K562 (cell line): Measurements from ENCODE around the gene HSD17B3. TPM values are rescaled to one million over a fixed set of nuclear protein-coding genes. Genes with fewer than 3 reads are reported as not detected.

Experiments used
- ATAC-seq: fragments of 200-7000 bp; cut with Tn5 transposase; 3 replicates; pipeline ENCODE4 v1.9.1; 2020; ENCODE audit warnings: moderate library complexity
- BruUV-seq: library from RNA; stranded (reverse); fragments of 400-500 nt; replicated peaks from 2 replicates; lab custom pipeline; 2021; lab: Mats Ljungman, UMichigan
- CTCF ChIA-PET: fragments of 300-600 bp; formaldehyde crosslinking; extraction: SDS; loops from one replicate; lab custom pipeline; 2021; ENCODE audit warnings: low intra/inter-chr PET ratio; lab: Yijun Ruan, JAX
- POLR2A ChIA-PET: fragments of 300-600, 350-650 bp; sonication (Branson Sonifier 250); formaldehyde crosslinking; extraction: SDS; loops from one replicate; lab custom pipeline; 2021; ENCODE audit warnings: antibody characterized with exemption, inconsistent platforms; lab: Yijun Ruan, JAX
- DNase-seq, 4 experiments: peaks; one replicate each; pipeline versions ENCODE4 v3.0.0 to v3.0.0-alpha.2; 2011 to 2018; ENCODE audit warnings: low spot score in 3 of 4, mixed read lengths in 3 of 4; ENCODE audit errors: extremely low read depth in 1 of 4
- FAIRE-seq: peaks from 2 replicates; lab custom pipeline; 2011; peaks lifted over from hg19 to GRCh38; lab: Jason Lieb, UNC
- H2AFZ ChIP-seq: 2 replicates; pipeline ENCODE4 v1.6.0; 2011; ENCODE audit warnings: low read depth, low read length, control low read depth, inconsistent platforms
- H3K27ac ChIP-seq: fragments of 200-600 bp; 3 replicates; pipeline ENCODE4 v1.8.0; 2011; ENCODE audit warnings: low read depth, mild to moderate bottlenecking, control low read depth, inconsistent platforms, low read length, moderate library complexity, mixed read lengths; ENCODE audit errors: extremely low read depth
- H3K27me3 ChIP-seq, 2 experiments: fragments of 300-600 bp in 1 of 2; 2 replicates in 1 of 2; 3 replicates in 1 of 2; pipeline versions ENCODE4 v1.6.0 to v1.8.0; 2011; ENCODE audit warnings: inconsistent platforms in 2 of 2, low read length in 2 of 2, mild to moderate bottlenecking in 1 of 2, mixed read lengths in 1 of 2, moderate library complexity in 1 of 2; ENCODE audit not compliant: control insufficient read depth in 2 of 2, insufficient read depth in 2 of 2
- H3K36me3 ChIP-seq: fragments of 300-600 bp; 3 replicates; pipeline ENCODE4 v1.8.0; 2011; ENCODE audit warnings: mild to moderate bottlenecking, low read length, inconsistent platforms; ENCODE audit not compliant: control insufficient read depth, insufficient read depth
- H3K4me1 ChIP-seq, 2 experiments: fragments of 200-600 bp in 1 of 2; replicated peaks in 1 of 2; 2 replicates in 1 of 2; 3 replicates in 1 of 2; pipeline versions ENCODE4 v1.5.1 to v1.8.0; 2011; ENCODE audit warnings: inconsistent platforms in 2 of 2, low read length in 2 of 2, mild to moderate bottlenecking in 1 of 2, mixed read lengths in 1 of 2, moderate library complexity in 1 of 2; ENCODE audit not compliant: control insufficient read depth in 2 of 2, insufficient read depth in 2 of 2
- H3K4me2 ChIP-seq: 2 replicates; pipeline ENCODE4 v1.6.1; 2011; ENCODE audit warnings: low read length, control low read depth, inconsistent platforms, mixed read lengths; ENCODE audit not compliant: insufficient read depth
- H3K4me3 ChIP-seq: fragments of 200-600 bp; sonication (generic), shearing (Covaris generic); 2 replicates; pipeline ENCODE4 v1.5.1; 2016; ENCODE audit warnings: control low read depth, inconsistent platforms
- H3K79me2 ChIP-seq: fragments of 200-600 bp; 3 replicates; pipeline ENCODE4 v1.8.0; 2011; ENCODE audit warnings: low read length, inconsistent platforms; ENCODE audit not compliant: control insufficient read depth, insufficient read depth
- H3K9ac ChIP-seq, 2 experiments: 2 replicates each; pipeline versions ENCODE4 v1.6.0 to v1.6.1; 2011; ENCODE audit warnings: low read depth in 2 of 2, low read length in 2 of 2, control low read depth in 1 of 2, inconsistent platforms in 1 of 2, mild to moderate bottlenecking in 1 of 2, mixed read lengths in 1 of 2; ENCODE audit not compliant: insufficient read depth in 1 of 2
- H3K9me1 ChIP-seq: one replicate; pipeline ENCODE4 v1.6.0; 2011; ENCODE audit warnings: inconsistent platforms, mild to moderate bottlenecking, low read length, moderate library complexity; ENCODE audit not compliant: control insufficient read depth, insufficient read depth
- H3K9me3 ChIP-seq: replicated peaks from 2 replicates; pipeline ENCODE4 v1.5.1; 2011; ENCODE audit warnings: low read depth, low read length, inconsistent platforms; ENCODE audit not compliant: control insufficient read depth, insufficient read depth
- H4K20me1 ChIP-seq: replicated peaks from 2 replicates; pipeline ENCODE4 v1.6.1; 2011; ENCODE audit warnings: low read length, inconsistent platforms, mixed read lengths; ENCODE audit not compliant: control insufficient read depth, insufficient read depth
- RBM39 ChIP-seq: fragments of 200-400 bp; formaldehyde crosslinking; optimal IDR thresholded peaks from 2 replicates; pipeline ENCODE3; 2018; ENCODE audit warnings: low read depth, low read length
- TAF15 ChIP-seq: fragments of 200-400 bp; formaldehyde crosslinking; IDR thresholded peaks from 2 replicates; pipeline ENCODE4 v1.6.1; 2017; ENCODE audit warnings: mild to moderate bottlenecking, low read depth, low read length, moderate library complexity
- ZNF507 ChIP-seq: conservative IDR thresholded peaks from 2 replicates; pipeline ENCODE4 v1.6.1; 2017; ENCODE audit warnings: missing genetic modification characterization, missing compliant biosample characterization
- ZNF583 ChIP-seq: fragments of 250-450 bp; sonication (Bioruptor Pico); IDR thresholded peaks from 2 replicates; pipeline ENCODE4 v1.4.0; 2020
- WGBS: fragments of 100-300 bp; shearing (Covaris generic); methylation state at CpG from one replicate; pipeline ENCODE4 v1.1.6; 2016; ENCODE audit warnings: low coverage, mixed read lengths; ENCODE audit not compliant: insufficient coverage; ENCODE audit errors: missing lambda C conversion rate; 5-methylcytosine and 5-hydroxymethylcytosine counted together
- in situ Hi-C: fragments of 300-500 bp; cut with MboI; formaldehyde crosslinking; loops from 4 replicates; pipeline ENCODE4 v1.15.0; 2018; ENCODE audit warnings: inconsistent platforms, mixed read lengths
- intact Hi-C: fragments of 100-400 bp; cut with micrococcal nuclease; formaldehyde crosslinking; loops from 2 replicates; pipeline ENCODE4 v1.14.2; 2022
- polyA plus RNA-seq, 8 experiments: library from polyadenylated mRNA; depleted of rRNA in 4 of 8; stranded (reverse) in 5 of 8; unstranded in 3 of 8; fragments of >200 nt; fragmentation: Nextera tagmentation in 2 of 8; fragmentation: Illumina TruSeq in 1 of 8; extraction: Ambion mirVana in 2 of 8; extraction: Trizol in 1 of 8; gene quantifications; 2 replicates each; pipeline versions ENCODE4 v1.2.1 to v1.2.3, GENCODE V29; 2011 to 2014; ENCODE audit warnings: inconsistent platforms in 1 of 8, missing spikeins in 1 of 8
- small RNA-seq: library from RNA; depleted of rRNA; stranded (forward); fragments of <200 nt; gene quantifications from one replicate; pipeline ENCODE3, GENCODE V24; 2014
- total RNA-seq, 7 experiments: library from RNA; depleted of rRNA in 6 of 7; stranded (reverse); fragments of >200 nt in 6 of 7; fragmentation: Illumina TruSeq in 2 of 7; extraction: Trizol in 2 of 7; gene quantifications; 2 replicates each; pipeline versions ENCODE4 v1.2.1 to v1.2.3, GENCODE V29; 2011 to 2021; ENCODE audit warnings: low replicate concordance in 1 of 7
- TF ChIP-seq, protein P1 (sequence below): sonication (generic); formaldehyde crosslinking; IDR thresholded peaks from 2 replicates; pipeline ENCODE4 v1.8.0; 2022; ENCODE audit warnings: mild to moderate bottlenecking, missing genetic modification reagents, borderline replicate concordance
- TF ChIP-seq, protein P2 (sequence below): fragments of 450-650 bp; formaldehyde crosslinking; IDR thresholded peaks from 2 replicates; pipeline ENCODE4 v1.4.0; 2020; ENCODE audit warnings: mild to moderate bottlenecking

The HSD17B3 gene
- total and polyA plus RNA-seq, 9 of the 15 experiments (the other 6 are each of a cell fraction or from before 2014, with no cell fraction given), result not detected

DNA sequence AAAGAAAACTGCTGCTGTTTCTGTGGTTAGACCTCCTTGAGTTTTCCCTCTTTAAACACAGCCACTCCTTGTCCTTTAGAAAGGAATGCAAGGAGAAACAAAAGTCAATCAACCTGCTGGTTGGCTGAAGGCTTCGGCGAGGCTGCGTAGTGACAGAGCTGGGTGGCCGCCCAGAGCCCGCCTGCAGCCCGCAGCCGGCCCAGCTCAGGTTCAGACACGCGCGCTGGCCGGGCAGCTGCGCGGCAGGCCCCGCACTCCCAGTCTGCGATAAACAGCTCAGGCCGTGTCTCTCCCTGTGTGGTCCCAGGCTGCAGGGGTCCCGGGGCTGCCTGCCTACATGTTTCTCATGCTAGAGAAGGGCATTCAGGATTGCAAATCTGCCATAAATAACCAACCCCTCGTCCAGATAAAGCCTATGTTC, 115.4 kb downstream of the HSD17B3 start (continued):
- no peak for TF ChIP-seq RBM39
- no peak for TF ChIP-seq ZNF583
- TF ChIP-seq, protein P1, sequence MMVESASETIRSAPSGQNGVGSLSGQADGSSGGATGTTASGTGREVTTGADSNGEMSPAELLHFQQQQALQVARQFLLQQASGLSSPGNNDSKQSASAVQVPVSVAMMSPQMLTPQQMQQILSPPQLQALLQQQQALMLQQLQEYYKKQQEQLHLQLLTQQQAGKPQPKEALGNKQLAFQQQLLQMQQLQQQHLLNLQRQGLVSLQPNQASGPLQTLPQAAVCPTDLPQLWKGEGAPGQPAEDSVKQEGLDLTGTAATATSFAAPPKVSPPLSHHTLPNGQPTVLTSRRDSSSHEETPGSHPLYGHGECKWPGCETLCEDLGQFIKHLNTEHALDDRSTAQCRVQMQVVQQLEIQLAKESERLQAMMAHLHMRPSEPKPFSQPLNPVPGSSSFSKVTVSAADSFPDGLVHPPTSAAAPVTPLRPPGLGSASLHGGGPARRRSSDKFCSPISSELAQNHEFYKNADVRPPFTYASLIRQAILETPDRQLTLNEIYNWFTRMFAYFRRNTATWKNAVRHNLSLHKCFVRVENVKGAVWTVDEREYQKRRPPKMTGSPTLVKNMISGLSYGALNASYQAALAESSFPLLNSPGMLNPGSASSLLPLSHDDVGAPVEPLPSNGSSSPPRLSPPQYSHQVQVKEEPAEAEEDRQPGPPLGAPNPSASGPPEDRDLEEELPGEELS (CRISPR knock-in tag), result no peak
- TF ChIP-seq, protein P2, sequence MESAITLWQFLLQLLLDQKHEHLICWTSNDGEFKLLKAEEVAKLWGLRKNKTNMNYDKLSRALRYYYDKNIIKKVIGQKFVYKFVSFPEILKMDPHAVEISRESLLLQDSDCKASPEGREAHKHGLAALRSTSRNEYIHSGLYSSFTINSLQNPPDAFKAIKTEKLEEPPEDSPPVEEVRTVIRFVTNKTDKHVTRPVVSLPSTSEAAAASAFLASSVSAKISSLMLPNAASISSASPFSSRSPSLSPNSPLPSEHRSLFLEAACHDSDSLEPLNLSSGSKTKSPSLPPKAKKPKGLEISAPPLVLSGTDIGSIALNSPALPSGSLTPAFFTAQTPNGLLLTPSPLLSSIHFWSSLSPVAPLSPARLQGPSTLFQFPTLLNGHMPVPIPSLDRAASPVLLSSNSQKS (CRISPR knock-in tag), result no peak

DNA sequence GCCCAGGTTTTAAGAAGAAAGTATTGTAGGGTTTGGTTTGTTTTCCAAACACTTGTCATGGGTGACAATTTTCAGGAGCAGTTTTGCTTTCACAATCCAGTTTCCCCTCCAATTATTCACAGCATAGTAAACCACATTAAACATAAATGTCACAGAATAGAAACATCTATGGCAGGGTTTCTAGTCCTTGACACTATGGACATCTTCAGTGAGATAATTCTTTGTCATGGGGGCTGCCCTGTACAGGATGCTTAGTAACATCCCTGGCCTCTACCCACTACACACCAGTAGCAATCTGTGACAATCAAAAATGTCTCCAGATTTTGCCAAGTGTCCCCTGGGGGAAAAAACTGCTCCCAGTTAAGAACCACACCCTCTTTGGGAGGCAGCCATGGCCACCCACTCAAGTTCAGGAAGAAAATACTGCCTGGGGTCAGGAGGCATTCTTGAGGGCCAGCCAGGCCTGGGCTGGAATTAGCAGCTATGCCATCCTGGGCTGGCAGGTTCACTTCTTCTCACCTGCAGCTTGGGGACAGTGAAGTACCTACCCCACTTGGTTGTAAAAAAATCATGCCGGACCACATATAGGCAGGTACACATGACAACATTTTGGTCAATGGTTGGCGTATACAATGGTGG, 116.3 kb downstream of the HSD17B3 start:
- in situ Hi-C loops, result no loop called here
- TF ChIP-seq ZNF507, result peak; percentile 64
- TF ChIP-seq TAF15, result no peak
- BruUV-seq, result no TSS peak
- Histone ChIP-seq H3K4me1 (peaks cover 0 to 3% of the 10 kb centered on the region in 2 experiments; a peak in 1 of 5 replicates), H3K36me3 (no peaks in the 10 kb centered on the region), H4K20me1 (no peaks in the 10 kb centered on the region), H3K79me2 (no peaks in the 10 kb centered on the region), H2AFZ (no peak overlapping the region), H3K9ac (no peak overlapping the region), H3K27ac (no peak overlapping the region), H3K4me3 (no peak overlapping the region), H3K9me3 (no peaks in the 10 kb centered on the region), H3K9me1 (no peaks in the 10 kb centered on the region), H3K27me3 (peaks cover 11 to 47% of the 10 kb centered on the region in 2 experiments), H3K4me2 (no peak overlapping the region)
- WGBS, result 4% methylated on average over 2 of the region's 2 CpGs
- ATAC-seq (no peak), FAIRE-seq (no peak), DNase-seq (no peak)
- POLR2A ChIA-PET, result interaction anchor here (0.8 kb wide), 1 partner anchor 520 kb away, joined by 4 read pairs; no protein-coding TSS in a partner anchor
- intact Hi-C loops, result no loop called here
- CTCF ChIA-PET, result no interaction called here

Small RNA genes lying within 50 kb of the gene (small RNA-seq; reads per million reads assigned to genes)
- not detected for gene RNU6-1160P

Other genes starting within 250 kb of the HSD17B3 start
- 7.9 and 8.0 TPM in 2 replicates for gene SLC35D2, start 81.5 kb upstream of the HSD17B3 start, total RNA-seq (2014; rRNA removed)
- gene SLC35D2, start 81.5 kb upstream of the HSD17B3 start, total RNA-seq (2014; rRNA removed; fragmentation: Illumina TruSeq; extraction: Trizol), result 11.8 and 13.9 TPM in 2 replicates
- gene SLC35D2, start 81.5 kb upstream of the HSD17B3 start, total RNA-seq (2015; rRNA removed; fragmentation: Illumina TruSeq; extraction: Trizol), result 12.9 and 13.2 TPM in 2 replicates
- 10.6 and 11.7 TPM in 2 replicates for gene SLC35D2, start 81.5 kb upstream of the HSD17B3 start, total RNA-seq (2021)
- gene SLC35D2, start 81.5 kb upstream of the HSD17B3 start, polyA plus RNA-seq (2011; rRNA removed), result 11.2 and 14.9 TPM in 2 replicates
- 12.1 and 12.7 TPM in 2 replicates for gene SLC35D2, start 81.5 kb upstream of the HSD17B3 start, polyA plus RNA-seq (2014; fragmentation: Illumina TruSeq; extraction: Trizol)
- gene SLC35D2, start 81.5 kb upstream of the HSD17B3 start, polyA plus RNA-seq (2014; fragmentation: Nextera tagmentation; extraction: Ambion mirVana), result 1 to 10 TPM; 2.9 to 3.2 TPM
- gene SLC35D2, start 81.5 kb upstream of the HSD17B3 start, polyA plus RNA-seq (2014; rRNA removed), result 9.0 and 14.1 TPM in 2 replicates
- gene ZNF367, start 116.2 kb upstream of the HSD17B3 start, total RNA-seq (2014; rRNA removed), result 12.4 and 13.2 TPM in 2 replicates
- 11.8 and 13.2 TPM in 2 replicates for gene ZNF367, start 116.2 kb upstream of the HSD17B3 start, total RNA-seq (2014; rRNA removed; fragmentation: Illumina TruSeq; extraction: Trizol)
- 12.6 and 14.4 TPM in 2 replicates for gene ZNF367, start 116.2 kb upstream of the HSD17B3 start, total RNA-seq (2015; rRNA removed; fragmentation: Illumina TruSeq; extraction: Trizol)
- 13.1 and 13.2 TPM in 2 replicates for gene ZNF367, start 116.2 kb upstream of the HSD17B3 start, total RNA-seq (2021)
- 7.3 and 9.1 TPM in 2 replicates for gene ZNF367, start 116.2 kb upstream of the HSD17B3 start, polyA plus RNA-seq (2011; rRNA removed)
- gene ZNF367, start 116.2 kb upstream of the HSD17B3 start, polyA plus RNA-seq (2014; fragmentation: Illumina TruSeq; extraction: Trizol), result 9.4 and 10.0 TPM in 2 replicates
- gene ZNF367, start 116.2 kb upstream of the HSD17B3 start, polyA plus RNA-seq (2014; fragmentation: Nextera tagmentation; extraction: Ambion mirVana), result 1 to 10 TPM; 2.7 TPM
- 9.9 and 10.8 TPM in 2 replicates for gene ZNF367, start 116.2 kb upstream of the HSD17B3 start, polyA plus RNA-seq (2014; rRNA removed)
- gene HABP4, start 148.0 kb upstream of the HSD17B3 start, total RNA-seq (2014; rRNA removed), result 1.9 and 2.0 TPM in 2 replicates
- 1.8 and 2.0 TPM in 2 replicates for gene HABP4, start 148.0 kb upstream of the HSD17B3 start, total RNA-seq (2014; rRNA removed; fragmentation: Illumina TruSeq; extraction: Trizol)
- 1.3 and 1.9 TPM in 2 replicates for gene HABP4, start 148.0 kb upstream of the HSD17B3 start, total RNA-seq (2015; rRNA removed; fragmentation: Illumina TruSeq; extraction: Trizol)
- gene HABP4, start 148.0 kb upstream of the HSD17B3 start, total RNA-seq (2021), result 1.9 and 2.1 TPM in 2 replicates
- 1.4 and 2.2 TPM in 2 replicates for gene HABP4, start 148.0 kb upstream of the HSD17B3 start, polyA plus RNA-seq (2011; rRNA removed)
- gene HABP4, start 148.0 kb upstream of the HSD17B3 start, polyA plus RNA-seq (2014; fragmentation: Illumina TruSeq; extraction: Trizol), result 1.1 and 2.0 TPM in 2 replicates
- gene HABP4, start 148.0 kb upstream of the HSD17B3 start, polyA plus RNA-seq (2014; fragmentation: Nextera tagmentation; extraction: Ambion mirVana), result under 1 TPM; 0.38 to 0.52 TPM
- 2.4 and 3.4 TPM in 2 replicates for gene HABP4, start 148.0 kb upstream of the HSD17B3 start, polyA plus RNA-seq (2014; rRNA removed)